Measurements from ENCODE around the gene ADGRA1.

Gene ADGRA1

DNA sequence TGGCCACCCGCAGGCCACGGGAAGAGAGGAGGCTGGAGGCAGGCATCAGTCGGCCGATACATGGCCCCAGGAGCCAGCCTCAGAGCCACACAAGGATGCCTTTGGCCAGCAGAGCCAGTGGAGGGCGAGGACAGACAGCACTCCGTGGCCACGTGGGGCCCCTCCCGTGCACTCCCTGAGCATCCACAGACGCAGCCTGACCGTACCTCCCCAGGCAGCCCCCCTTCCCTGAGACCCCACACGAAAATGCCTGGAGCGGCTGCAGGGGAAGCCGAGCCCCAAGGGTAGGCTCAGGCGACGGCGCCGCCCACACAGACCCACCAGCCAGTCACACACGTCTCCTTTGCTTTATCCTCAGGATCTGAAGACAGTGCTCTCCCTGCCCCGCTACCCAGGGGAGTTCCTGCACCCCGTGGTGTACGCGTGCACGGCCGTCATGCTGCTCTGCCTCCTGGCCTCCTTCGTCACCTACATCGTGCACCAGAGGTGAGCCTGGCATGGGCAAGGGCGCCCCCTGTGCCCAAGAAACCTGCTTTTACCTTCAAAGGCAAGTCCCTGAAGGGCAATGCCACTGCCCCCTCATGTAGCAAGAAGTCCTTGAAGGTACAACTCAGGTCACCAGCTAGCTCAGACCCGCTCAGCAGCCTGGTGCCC, 9.0 kb downstream of the ADGRA1 start:
- Histone ChIP-seq H3K27me3 (ENCODE audit: control insufficient read depth, insufficient read depth, low read length) (no peaks in the 10 kb centered on the region), H3K27ac (ENCODE audit: low read depth, low read length) (no peak overlapping the region), H3K36me3 (ENCODE audit: control insufficient read depth, insufficient read depth, low read length) (no peaks in the 10 kb centered on the region), H3K4me1 (ENCODE audit: control insufficient read depth, insufficient read depth, low read length) (peaks cover 12% of the 10 kb centered on the region), H3K9ac (ENCODE audit: low read depth, low read length) (no peak overlapping the region), H3K9me3 (ENCODE audit: control insufficient read depth, insufficient read depth, low read length) (no peaks in the 10 kb centered on the region), H3K4me3 (ENCODE audit: low read depth, low read length) (no peak overlapping the region)

DNA sequence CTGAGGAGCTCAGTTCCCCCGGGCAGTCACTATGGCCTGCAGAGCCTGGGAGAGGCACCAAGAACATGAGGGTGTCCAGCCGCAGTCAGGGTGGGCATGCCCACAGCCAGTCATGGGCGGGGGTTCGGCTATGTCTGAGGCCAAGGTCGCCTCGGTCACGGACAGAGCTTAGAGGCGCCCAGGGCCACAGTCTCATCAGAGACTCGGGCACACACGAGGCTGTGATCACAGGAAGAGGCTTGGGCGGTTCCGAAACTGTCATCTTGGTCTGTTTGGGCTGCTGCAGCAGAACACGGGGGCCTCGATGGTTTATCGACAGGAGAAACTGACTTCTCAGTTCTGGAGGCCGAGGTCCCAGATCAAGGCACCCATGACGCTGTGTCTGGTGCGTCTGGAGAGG, 9.7 kb downstream of the ADGRA1 start:
- no peak overlapping the region for H3K27ac ChIP-seq (ENCODE audit: low read depth, low read length)
- peaks cover 18% of the 10 kb centered on the region for H3K4me1 ChIP-seq (ENCODE audit: control insufficient read depth, insufficient read depth, low read length)
- no peaks in the 10 kb centered on the region for H3K27me3 ChIP-seq (ENCODE audit: control insufficient read depth, insufficient read depth, low read length)
- H3K36me3 ChIP-seq (ENCODE audit: control insufficient read depth, insufficient read depth, low read length), result no peaks in the 10 kb centered on the region
- H3K9me3 ChIP-seq (ENCODE audit: control insufficient read depth, insufficient read depth, low read length), result no peaks in the 10 kb centered on the region
- no peak overlapping the region for H3K9ac ChIP-seq (ENCODE audit: low read depth, low read length)
- H3K4me3 ChIP-seq (ENCODE audit: low read depth, low read length), result no peak overlapping the region

DNA sequence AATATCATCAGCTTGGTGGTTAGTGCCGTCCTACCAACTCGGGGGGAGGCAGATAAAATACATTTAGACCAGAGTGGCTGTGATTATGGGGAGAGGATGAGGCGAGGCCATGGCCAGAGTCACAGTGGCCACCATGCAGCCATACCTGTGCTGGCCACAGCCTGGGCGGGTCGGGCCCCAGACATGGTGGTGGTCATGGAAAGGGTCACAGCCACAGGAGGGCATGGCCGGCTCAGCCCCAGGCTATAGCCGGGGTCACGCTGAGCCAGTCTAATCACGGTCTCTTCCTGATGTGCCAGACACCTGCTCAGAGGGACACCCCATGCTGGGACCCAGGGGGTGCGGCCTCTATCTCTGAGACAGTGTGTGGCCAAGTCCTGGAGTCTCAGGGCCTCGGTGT, 10.2 kb downstream of the ADGRA1 start:
- no peak overlapping the region for H3K27ac ChIP-seq (ENCODE audit: low read depth, low read length)
- no peak overlapping the region for H3K9ac ChIP-seq (ENCODE audit: low read depth, low read length)
- no peaks in the 10 kb centered on the region for H3K36me3 ChIP-seq (ENCODE audit: control insufficient read depth, insufficient read depth, low read length)
- H3K4me1 ChIP-seq (ENCODE audit: control insufficient read depth, insufficient read depth, low read length), result peaks cover 21% of the 10 kb centered on the region
- no peaks in the 10 kb centered on the region for H3K27me3 ChIP-seq (ENCODE audit: control insufficient read depth, insufficient read depth, low read length)
- no peaks in the 10 kb centered on the region for H3K9me3 ChIP-seq (ENCODE audit: control insufficient read depth, insufficient read depth, low read length)
- H3K4me3 ChIP-seq (ENCODE audit: low read depth, low read length), result no peak overlapping the region

DNA sequence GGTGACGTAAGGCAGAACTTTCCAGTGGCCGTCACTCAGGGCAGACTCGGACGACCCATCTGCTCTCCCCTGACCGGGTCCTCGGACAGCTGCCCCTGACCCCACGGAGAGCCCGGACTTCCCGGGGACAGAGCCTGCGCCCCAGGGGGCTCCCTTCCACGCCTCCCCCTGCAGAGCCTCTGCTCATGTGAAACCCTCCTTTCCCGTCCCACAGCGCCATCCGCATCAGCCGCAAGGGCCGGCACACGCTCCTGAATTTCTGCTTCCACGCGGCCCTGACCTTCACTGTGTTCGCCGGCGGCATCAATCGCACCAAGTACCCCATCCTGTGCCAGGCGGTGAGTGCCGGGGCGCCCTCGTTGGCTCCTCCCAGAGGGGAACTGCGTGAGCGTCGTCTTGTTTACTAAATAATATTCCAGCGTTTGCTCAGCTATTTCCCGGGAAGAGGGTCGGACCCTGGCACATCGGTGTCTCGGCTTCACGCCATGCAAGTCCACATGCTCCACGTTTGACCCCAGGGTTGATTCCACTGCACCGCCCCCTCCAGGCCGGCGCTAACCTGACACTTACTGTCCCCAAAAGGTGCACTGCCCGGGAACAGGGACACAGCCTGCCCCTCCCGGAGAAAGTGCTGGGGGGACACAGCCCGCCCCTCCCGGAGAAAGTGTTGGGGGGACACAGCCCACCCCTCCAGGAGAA, 10.9 kb downstream of the ADGRA1 start:
- no peak overlapping the region for H3K4me3 ChIP-seq (ENCODE audit: low read depth, low read length)
- H3K27me3 ChIP-seq (ENCODE audit: control insufficient read depth, insufficient read depth, low read length), result no peaks in the 10 kb centered on the region
- no peak overlapping the region for H3K27ac ChIP-seq (ENCODE audit: low read depth, low read length)
- H3K9me3 ChIP-seq (ENCODE audit: control insufficient read depth, insufficient read depth, low read length), result no peaks in the 10 kb centered on the region
- H3K9ac ChIP-seq (ENCODE audit: low read depth, low read length), result no peak overlapping the region
- no peaks in the 10 kb centered on the region for H3K36me3 ChIP-seq (ENCODE audit: control insufficient read depth, insufficient read depth, low read length)
- peaks cover 21% of the 10 kb centered on the region for H3K4me1 ChIP-seq (ENCODE audit: control insufficient read depth, insufficient read depth, low read length)

DNA sequence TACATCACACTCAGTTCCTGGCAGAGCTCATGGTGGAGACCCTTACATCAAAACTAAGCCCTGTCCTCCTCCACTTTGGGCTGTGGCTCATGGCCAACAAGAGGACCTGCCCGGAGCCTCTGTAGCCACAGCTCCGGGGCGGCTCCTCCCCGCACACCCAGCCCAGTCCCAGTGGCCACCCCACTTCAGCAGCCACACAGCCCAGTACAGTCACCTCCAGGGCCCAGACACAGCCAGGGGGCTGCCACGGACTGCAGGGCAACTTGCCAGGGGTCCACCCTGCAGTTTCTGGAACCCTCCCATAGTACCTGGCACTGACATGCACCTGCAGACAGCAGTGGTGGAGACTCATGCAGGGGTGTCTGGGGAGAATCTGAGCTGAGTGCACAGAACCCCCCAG, 11.8 kb downstream of the ADGRA1 start:
- H3K36me3 ChIP-seq (ENCODE audit: control insufficient read depth, insufficient read depth, low read length), result no peaks in the 10 kb centered on the region
- H3K9me3 ChIP-seq (ENCODE audit: control insufficient read depth, insufficient read depth, low read length), result no peaks in the 10 kb centered on the region
- H3K4me1 ChIP-seq (ENCODE audit: control insufficient read depth, insufficient read depth, low read length), result peaks cover 21% of the 10 kb centered on the region
- no peak overlapping the region for H3K4me3 ChIP-seq (ENCODE audit: low read depth, low read length)
- H3K9ac ChIP-seq (ENCODE audit: low read depth, low read length), result no peak overlapping the region
- H3K27ac ChIP-seq (ENCODE audit: low read depth, low read length), result no peak overlapping the region
- H3K27me3 ChIP-seq (ENCODE audit: control insufficient read depth, insufficient read depth, low read length), result no peaks in the 10 kb centered on the region

DNA sequence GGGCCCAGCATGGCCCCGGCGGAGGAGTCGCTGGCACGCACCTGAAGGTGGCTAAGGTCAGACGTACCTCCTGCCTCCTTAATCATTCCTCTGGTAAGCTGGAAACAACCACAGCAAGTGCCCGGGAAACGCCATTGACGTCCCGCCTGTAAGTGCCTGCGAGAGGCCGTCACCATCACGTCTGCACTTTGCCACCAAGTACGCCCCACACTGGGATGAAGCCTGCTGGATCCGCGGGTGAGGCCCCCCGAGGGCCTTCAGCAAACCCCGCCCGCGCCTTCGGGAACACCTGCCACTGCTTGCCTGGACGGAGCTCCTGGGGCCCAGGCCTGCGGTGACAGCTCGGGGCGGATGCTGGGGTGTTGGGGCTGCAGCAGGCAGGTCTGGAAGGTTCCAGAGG, 12.5 kb downstream of the ADGRA1 start:
- peaks cover 21% of the 10 kb centered on the region for H3K4me1 ChIP-seq (ENCODE audit: control insufficient read depth, insufficient read depth, low read length)
- no peaks in the 10 kb centered on the region for H3K9me3 ChIP-seq (ENCODE audit: control insufficient read depth, insufficient read depth, low read length)
- no peak overlapping the region for H3K27ac ChIP-seq (ENCODE audit: low read depth, low read length)
- H3K4me3 ChIP-seq (ENCODE audit: low read depth, low read length), result no peak overlapping the region
- H3K9ac ChIP-seq (ENCODE audit: low read depth, low read length), result no peak overlapping the region
- H3K27me3 ChIP-seq (ENCODE audit: control insufficient read depth, insufficient read depth, low read length), result no peaks in the 10 kb centered on the region
- H3K36me3 ChIP-seq (ENCODE audit: control insufficient read depth, insufficient read depth, low read length), result no peaks in the 10 kb centered on the region

DNA sequence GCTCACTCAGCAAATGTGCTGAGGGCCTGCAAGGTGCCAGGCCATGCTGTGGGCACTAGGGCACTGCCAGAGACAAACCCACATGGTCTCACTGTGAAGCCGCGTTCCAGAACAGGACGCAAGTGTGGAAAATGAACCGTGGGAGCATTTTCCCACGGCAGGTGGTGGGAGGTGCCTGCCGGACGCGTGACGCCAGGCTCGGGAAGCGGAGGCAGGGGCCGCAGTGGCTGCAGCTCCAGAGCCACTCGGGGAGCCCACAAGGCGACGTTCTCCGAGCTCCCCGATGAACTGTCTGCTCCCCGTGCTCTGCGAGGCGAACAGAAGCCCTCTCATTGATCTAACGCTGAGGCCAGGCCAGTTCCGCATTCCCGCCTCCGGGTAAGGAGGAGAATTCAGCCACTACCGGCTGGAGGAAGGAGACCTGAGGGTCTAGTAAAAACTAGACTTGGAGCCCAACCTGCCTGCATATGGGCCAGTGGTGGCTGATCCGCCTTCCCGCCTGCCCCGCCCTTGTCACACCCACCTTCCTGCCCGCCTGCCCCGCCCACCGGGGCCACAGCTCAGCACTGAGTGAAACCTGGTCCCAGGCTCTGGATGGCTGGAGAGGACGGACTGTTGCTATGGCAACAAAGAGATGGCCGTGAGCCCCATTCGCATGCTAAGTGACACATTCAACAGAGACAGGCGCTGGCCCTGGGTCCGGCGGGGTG, 13.1 kb downstream of the ADGRA1 start:
- Histone ChIP-seq H3K9ac (ENCODE audit: low read depth, low read length) (no peak overlapping the region), H3K4me3 (ENCODE audit: low read depth, low read length) (no peak overlapping the region), H3K36me3 (ENCODE audit: control insufficient read depth, insufficient read depth, low read length) (no peaks in the 10 kb centered on the region), H3K27me3 (ENCODE audit: control insufficient read depth, insufficient read depth, low read length) (no peaks in the 10 kb centered on the region), H3K27ac (ENCODE audit: low read depth, low read length) (no peak overlapping the region), H3K4me1 (ENCODE audit: control insufficient read depth, insufficient read depth, low read length) (peaks cover 21% of the 10 kb centered on the region), H3K9me3 (ENCODE audit: control insufficient read depth, insufficient read depth, low read length) (no peaks in the 10 kb centered on the region)

DNA sequence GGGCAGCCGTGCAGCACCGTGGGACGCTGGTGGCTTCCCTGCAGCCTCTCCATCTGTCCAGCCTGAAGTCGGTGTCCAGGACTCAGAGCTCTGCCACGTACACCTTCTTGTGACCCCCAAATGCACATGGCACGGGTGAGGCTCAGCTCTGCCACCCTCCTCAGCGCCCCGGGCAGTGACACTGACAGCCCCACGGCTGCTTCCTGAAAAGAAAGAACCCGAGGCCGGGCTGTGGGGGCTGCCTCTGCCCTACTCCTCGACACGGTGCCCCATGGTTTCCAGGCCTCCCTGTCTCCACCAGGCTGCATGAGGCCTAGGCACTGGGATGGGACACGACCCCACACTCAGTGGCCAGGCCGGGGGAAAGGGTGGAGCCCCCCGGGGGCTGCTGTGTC, 13.7 kb downstream of the ADGRA1 start:
- Histone ChIP-seq H3K27ac (ENCODE audit: low read depth, low read length) (no peak overlapping the region), H3K9me3 (ENCODE audit: control insufficient read depth, insufficient read depth, low read length) (no peaks in the 10 kb centered on the region), H3K27me3 (ENCODE audit: control insufficient read depth, insufficient read depth, low read length) (no peaks in the 10 kb centered on the region), H3K4me1 (ENCODE audit: control insufficient read depth, insufficient read depth, low read length) (peaks cover 21% of the 10 kb centered on the region), H3K4me3 (ENCODE audit: low read depth, low read length) (no peak overlapping the region), H3K9ac (ENCODE audit: low read depth, low read length) (no peak overlapping the region), H3K36me3 (ENCODE audit: control insufficient read depth, insufficient read depth, low read length) (no peaks in the 10 kb centered on the region)

DNA sequence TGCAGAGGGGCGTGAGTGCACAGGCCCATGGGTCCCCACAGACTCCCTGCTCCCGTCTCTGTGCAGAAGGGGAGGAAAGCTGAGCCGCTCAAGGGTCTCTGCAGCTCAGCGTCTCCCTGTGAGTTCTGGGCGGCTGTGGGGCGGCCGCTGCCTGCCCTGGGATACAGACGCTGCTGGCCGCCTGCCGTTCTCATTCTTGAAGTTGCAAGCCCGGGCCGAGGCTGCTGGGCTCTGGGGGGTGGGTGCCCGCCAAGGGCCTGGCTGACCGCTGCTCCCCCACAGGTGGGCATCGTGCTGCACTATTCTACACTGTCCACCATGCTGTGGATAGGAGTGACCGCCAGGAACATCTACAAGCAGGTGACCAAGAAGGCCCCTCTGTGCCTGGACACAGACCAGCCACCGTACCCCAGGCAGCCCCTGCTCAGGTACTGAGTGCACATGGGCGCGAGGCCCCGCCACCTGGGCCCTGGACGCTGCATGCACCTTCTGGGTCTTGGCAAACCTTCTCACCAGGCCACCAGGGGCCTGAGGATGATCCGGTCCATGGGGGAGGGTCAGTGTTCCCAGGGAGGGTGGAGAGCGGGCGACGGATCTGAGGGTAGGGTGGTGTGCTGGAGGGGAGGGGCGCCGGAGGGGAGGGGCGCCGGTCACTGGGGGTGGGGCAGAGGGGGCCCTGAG, 14.8 kb downstream of the ADGRA1 start:
- Histone ChIP-seq H3K9ac (ENCODE audit: low read depth, low read length) (no peak overlapping the region), H3K4me1 (ENCODE audit: control insufficient read depth, insufficient read depth, low read length) (peaks cover 21% of the 10 kb centered on the region), H3K27ac (ENCODE audit: low read depth, low read length) (no peak overlapping the region), H3K9me3 (ENCODE audit: control insufficient read depth, insufficient read depth, low read length) (no peaks in the 10 kb centered on the region), H3K27me3 (ENCODE audit: control insufficient read depth, insufficient read depth, low read length) (no peaks in the 10 kb centered on the region), H3K36me3 (ENCODE audit: control insufficient read depth, insufficient read depth, low read length) (no peaks in the 10 kb centered on the region), H3K4me3 (ENCODE audit: low read depth, low read length) (no peak overlapping the region)

DNA sequence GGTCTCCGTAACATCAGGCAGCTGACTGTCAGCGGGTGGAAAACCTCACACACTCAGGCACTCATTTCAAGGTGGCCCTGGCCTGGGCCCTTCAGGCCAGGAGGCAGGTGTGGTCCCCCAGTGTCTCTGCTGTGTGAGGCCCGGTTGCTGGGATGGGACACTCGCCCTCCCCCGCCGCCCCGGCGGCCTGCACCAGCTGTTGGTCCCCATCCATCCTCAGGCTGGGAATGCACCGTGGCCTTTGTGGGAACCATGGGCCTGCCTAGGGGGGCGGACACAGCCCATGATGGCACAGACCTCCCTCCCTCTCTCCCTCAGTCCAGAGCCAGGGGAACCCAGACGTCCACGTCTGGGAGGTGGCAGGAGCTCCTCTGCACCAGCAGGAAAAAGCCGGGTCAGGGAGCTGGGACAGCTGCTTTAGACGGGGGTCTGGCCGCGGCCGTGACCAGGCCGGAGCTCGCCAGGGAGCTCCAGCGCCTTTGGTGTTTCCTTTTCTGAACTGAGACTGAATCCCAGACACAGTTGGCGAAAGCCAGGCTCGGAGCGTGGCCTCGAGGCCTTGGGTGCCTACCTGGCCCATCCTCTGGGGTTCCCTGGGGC, 15.7 kb downstream of the ADGRA1 start:
- Histone ChIP-seq H3K27me3 (ENCODE audit: control insufficient read depth, insufficient read depth, low read length) (no peaks in the 10 kb centered on the region), H3K9me3 (ENCODE audit: control insufficient read depth, insufficient read depth, low read length) (no peaks in the 10 kb centered on the region; the same call in 1 of the 2 replicates), H3K36me3 (ENCODE audit: control insufficient read depth, insufficient read depth, low read length) (no peaks in the 10 kb centered on the region), H3K27ac (ENCODE audit: low read depth, low read length) (no peak overlapping the region), H3K4me3 (ENCODE audit: low read depth, low read length) (no peak overlapping the region), H3K9ac (ENCODE audit: low read depth, low read length) (no peak overlapping the region), H3K4me1 (ENCODE audit: control insufficient read depth, insufficient read depth, low read length) (peaks cover 21% of the 10 kb centered on the region)
